Memory B cell (primary cell): ENCODE measurements around the gene PCSK5.

Experiments
- ATAC-seq: fragments of 150-1000 bp; cut with Tn5 transposase; 2 replicates; pipeline ENCODE4 v1.10.0; 2021; ENCODE audit warnings: low read depth, mild to moderate bottlenecking, moderate library complexity
- DNase-seq, 2 donors: peaks; one replicate each; pipeline ENCODE4 v3.0.0; 2022; ENCODE audit warnings: low spot score in 2 of 2
- H3K27ac Mint-ChIP-seq: one replicate; pipeline ENCODE4 v1.8.0; 2022; ENCODE audit warnings: mild to moderate bottlenecking, moderate library complexity, mixed read lengths
- H3K27me3 Mint-ChIP-seq: one replicate; pipeline ENCODE4 v1.8.0; 2022; ENCODE audit warnings: mixed read lengths
- H3K36me3 Mint-ChIP-seq: one replicate; pipeline ENCODE4 v1.8.0; 2022; ENCODE audit warnings: mild to moderate bottlenecking, mixed read lengths
- H3K4me1 Mint-ChIP-seq: one replicate; pipeline ENCODE4 v1.8.0; 2022; ENCODE audit warnings: mixed read lengths
- H3K4me3 Mint-ChIP-seq: one replicate; pipeline ENCODE4 v1.8.0; 2022; ENCODE audit warnings: mild to moderate bottlenecking, moderate library complexity, mixed read lengths
- H3K9me3 Mint-ChIP-seq: one replicate; pipeline ENCODE4 v1.8.0; 2022; ENCODE audit warnings: mixed read lengths

PCSK5 gene

GRCh38 chr9:76092572-76092971 is 202.1 kb downstream of the PCSK5 start:
- H3K9me3 Mint-ChIP-seq = no peaks in the 10 kb centered on the region
- no peaks in the 10 kb centered on the region for H3K4me1 Mint-ChIP-seq

GRCh38 chr9:76095585-76095984 is 205.1 kb downstream of the PCSK5 start:
- Mint-ChIP-seq H3K36me3 (no peaks in the 10 kb centered on the region), H3K27ac (no peak overlapping the region), H3K4me1 (no peaks in the 10 kb centered on the region), H3K27me3 (no peaks in the 10 kb centered on the region), H3K9me3 (no peaks in the 10 kb centered on the region), H3K4me3 (no peak overlapping the region)
- ATAC-seq (no peak), DNase-seq (no peak)

More at GRCh38 chr9:76092572-76092971, 202.1 kb downstream of the PCSK5 start:
- Mint-ChIP-seq H3K27ac (no peak overlapping the region), H3K36me3 (no peaks in the 10 kb centered on the region), H3K4me3 (no peak overlapping the region), H3K27me3 (peaks cover 1% of the 10 kb centered on the region)
- ATAC-seq (no peak), DNase-seq (no peak)

DNA sequence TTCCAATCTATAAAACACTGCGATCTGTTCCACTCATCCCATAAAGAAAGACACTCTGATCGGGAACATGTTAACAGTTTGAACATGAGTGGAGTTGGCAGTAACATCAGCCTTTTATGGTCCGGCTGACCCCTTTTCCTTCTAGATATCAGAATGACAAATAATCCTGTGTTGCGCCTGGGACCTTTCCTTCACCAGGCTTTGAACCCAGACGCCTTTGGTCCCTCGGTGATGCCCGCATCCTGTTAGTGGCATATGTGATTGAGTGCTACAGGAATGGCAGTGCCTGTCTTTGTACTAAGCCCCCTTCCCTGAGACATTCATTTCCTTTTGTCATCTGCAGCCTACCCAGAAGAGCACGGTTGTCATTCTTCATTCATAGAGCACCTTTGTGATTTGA is 209.0 kb downstream of the PCSK5 start:
- no peak overlapping the region for H3K4me3 Mint-ChIP-seq
- no peaks in the 10 kb centered on the region for H3K27me3 Mint-ChIP-seq
- no peaks in the 10 kb centered on the region for H3K4me1 Mint-ChIP-seq
- H3K9me3 Mint-ChIP-seq = no peaks in the 10 kb centered on the region
- no peaks in the 10 kb centered on the region for H3K36me3 Mint-ChIP-seq
- DNase-seq = no peak
- no peak for ATAC-seq
- no peak overlapping the region for H3K27ac Mint-ChIP-seq

- no peak overlapping the region for H3K27ac Mint-ChIP-seq
- no peaks in the 10 kb centered on the region for H3K9me3 Mint-ChIP-seq
- no peaks in the 10 kb centered on the region for H3K4me1 Mint-ChIP-seq
- no peaks in the 10 kb centered on the region for H3K36me3 Mint-ChIP-seq
- H3K4me3 Mint-ChIP-seq = no peak overlapping the region
- no peaks in the 10 kb centered on the region for H3K27me3 Mint-ChIP-seq
- DNase-seq (no peak), ATAC-seq (no peak)
Measured at GRCh38 chr9:76101075-76101474, 210.6 kb downstream of the PCSK5 start.

GRCh38 chr9:76101491-76101890 is 211.0 kb downstream of the PCSK5 start:
- no peak for DNase-seq
- Mint-ChIP-seq H3K27me3 (no peaks in the 10 kb centered on the region), H3K9me3 (no peaks in the 10 kb centered on the region), H3K4me1 (no peaks in the 10 kb centered on the region), H3K4me3 (no peak overlapping the region), H3K36me3 (no peaks in the 10 kb centered on the region), H3K27ac (no peak overlapping the region)
- ATAC-seq = no peak

GRCh38 chr9:76101947-76102346 is 211.5 kb downstream of the PCSK5 start:
- Mint-ChIP-seq H3K27me3 (no peaks in the 10 kb centered on the region), H3K4me3 (no peak overlapping the region), H3K36me3 (no peaks in the 10 kb centered on the region), H3K4me1 (no peaks in the 10 kb centered on the region), H3K9me3 (no peaks in the 10 kb centered on the region), H3K27ac (no peak overlapping the region)
- DNase-seq (no peak), ATAC-seq (no peak)

GRCh38 chr9:76103531-76104315 is 213.2 kb downstream of the PCSK5 start:
- DNase-seq (no peak), ATAC-seq (no peak)
- Mint-ChIP-seq H3K4me3 (no peak overlapping the region), H3K9me3 (no peaks in the 10 kb centered on the region), H3K27me3 (no peaks in the 10 kb centered on the region), H3K36me3 (no peaks in the 10 kb centered on the region), H3K4me1 (no peaks in the 10 kb centered on the region), H3K27ac (no peak overlapping the region)

- DNase-seq (no peak), ATAC-seq (no peak)
- H3K36me3 Mint-ChIP-seq = no peaks in the 10 kb centered on the region
- H3K27me3 Mint-ChIP-seq = no peaks in the 10 kb centered on the region
- no peak overlapping the region for H3K4me3 Mint-ChIP-seq
- no peaks in the 10 kb centered on the region for H3K4me1 Mint-ChIP-seq
- no peaks in the 10 kb centered on the region for H3K9me3 Mint-ChIP-seq
- H3K27ac Mint-ChIP-seq = no peak overlapping the region
Measured at GRCh38 chr9:76107482-76107881, 217.0 kb downstream of the PCSK5 start.

GRCh38 chr9:76109953-76110352 is 219.5 kb downstream of the PCSK5 start:
- no peak overlapping the region for H3K27ac Mint-ChIP-seq
- no peak overlapping the region for H3K4me3 Mint-ChIP-seq
- ATAC-seq (no peak), DNase-seq (no peak)
- no peaks in the 10 kb centered on the region for H3K36me3 Mint-ChIP-seq
- H3K27me3 Mint-ChIP-seq = no peaks in the 10 kb centered on the region
- no peaks in the 10 kb centered on the region for H3K9me3 Mint-ChIP-seq
- no peaks in the 10 kb centered on the region for H3K4me1 Mint-ChIP-seq

- Mint-ChIP-seq H3K4me3 (no peak overlapping the region), H3K36me3 (no peaks in the 10 kb centered on the region), H3K9me3 (no peaks in the 10 kb centered on the region), H3K27me3 (no peaks in the 10 kb centered on the region), H3K4me1 (no peaks in the 10 kb centered on the region), H3K27ac (no peak overlapping the region)
- no peak for DNase-seq
- no peak for ATAC-seq
Measured at GRCh38 chr9:76112151-76112550, 221.7 kb downstream of the PCSK5 start.

- DNase-seq = no peak
- no peaks in the 10 kb centered on the region for H3K27me3 Mint-ChIP-seq
Measured at GRCh38 chr9:76114144-76114543, 223.7 kb downstream of the PCSK5 start.

GRCh38 chr9:76115396-76115795 is 224.9 kb downstream of the PCSK5 start:
- Mint-ChIP-seq H3K9me3 (no peaks in the 10 kb centered on the region), H3K4me3 (no peak overlapping the region), H3K36me3 (no peaks in the 10 kb centered on the region), H3K4me1 (no peaks in the 10 kb centered on the region), H3K27ac (no peak overlapping the region), H3K27me3 (no peaks in the 10 kb centered on the region)
- DNase-seq = no peak
- ATAC-seq = no peak

More at GRCh38 chr9:76114144-76114543, 223.7 kb downstream of the PCSK5 start:
- H3K36me3 Mint-ChIP-seq = no peaks in the 10 kb centered on the region
- H3K9me3 Mint-ChIP-seq = no peaks in the 10 kb centered on the region
- H3K27ac Mint-ChIP-seq = no peak overlapping the region
- no peak for ATAC-seq
- H3K4me1 Mint-ChIP-seq = no peaks in the 10 kb centered on the region
- no peak overlapping the region for H3K4me3 Mint-ChIP-seq

DNA sequence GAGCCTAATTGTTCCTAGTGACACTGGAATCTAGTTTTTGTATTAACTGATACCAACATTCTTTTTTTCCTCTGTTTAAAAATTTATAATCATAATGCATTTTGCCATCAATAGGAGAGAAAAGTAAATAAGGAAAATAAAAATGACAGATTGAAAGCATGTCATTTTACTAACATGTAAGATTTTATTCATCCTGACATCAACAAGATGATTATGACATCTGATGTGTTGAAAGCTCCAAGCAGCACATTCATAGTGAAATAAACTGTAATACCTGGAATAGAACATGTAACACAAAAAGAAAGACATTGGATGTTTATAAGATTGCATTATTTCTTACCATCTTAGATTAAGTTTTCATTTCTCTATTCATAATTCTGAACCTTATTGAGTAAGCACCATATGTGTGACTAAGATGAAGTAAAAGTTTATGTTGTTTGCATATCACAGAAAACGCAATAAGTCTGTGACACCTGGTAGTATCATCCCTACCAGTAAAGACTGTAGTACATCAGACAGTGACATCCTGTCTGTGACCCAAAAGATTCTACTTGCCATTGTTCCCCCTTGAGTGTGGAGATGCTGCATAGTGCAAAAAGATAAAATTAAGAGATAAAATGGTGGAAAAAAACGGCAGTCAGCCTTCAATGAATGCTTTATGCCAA is 225.6 kb downstream of the PCSK5 start:
- no peak overlapping the region for H3K27ac Mint-ChIP-seq
- no peak overlapping the region for H3K4me3 Mint-ChIP-seq
- ATAC-seq = no peak
- no peaks in the 10 kb centered on the region for H3K27me3 Mint-ChIP-seq
- H3K36me3 Mint-ChIP-seq = no peaks in the 10 kb centered on the region
- H3K4me1 Mint-ChIP-seq = no peaks in the 10 kb centered on the region
- no peaks in the 10 kb centered on the region for H3K9me3 Mint-ChIP-seq
- no peak for DNase-seq

DNA sequence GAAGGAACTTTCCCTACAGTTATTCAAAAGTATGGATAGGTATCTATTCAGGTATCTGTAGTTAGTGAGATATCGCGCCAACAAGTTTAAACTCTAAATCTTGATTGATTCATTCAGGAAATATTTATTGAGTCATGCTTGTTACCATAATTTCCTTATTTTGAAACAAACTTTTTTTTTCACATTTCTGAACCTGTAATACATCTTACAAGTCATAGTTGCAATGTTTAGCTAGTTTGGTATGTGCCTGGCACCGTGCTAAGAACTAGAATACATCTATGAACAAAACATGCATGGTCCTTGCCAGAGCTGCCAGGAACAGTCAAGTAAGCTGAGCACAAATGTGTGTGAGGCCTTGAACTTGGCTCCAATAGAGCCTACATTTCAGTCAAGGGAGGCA is 226.4 kb downstream of the PCSK5 start:
- Mint-ChIP-seq H3K27me3 (no peaks in the 10 kb centered on the region), H3K27ac (no peak overlapping the region), H3K9me3 (no peaks in the 10 kb centered on the region), H3K4me1 (no peaks in the 10 kb centered on the region), H3K36me3 (no peaks in the 10 kb centered on the region), H3K4me3 (no peak overlapping the region)
- DNase-seq (no peak), ATAC-seq (no peak)

DNA sequence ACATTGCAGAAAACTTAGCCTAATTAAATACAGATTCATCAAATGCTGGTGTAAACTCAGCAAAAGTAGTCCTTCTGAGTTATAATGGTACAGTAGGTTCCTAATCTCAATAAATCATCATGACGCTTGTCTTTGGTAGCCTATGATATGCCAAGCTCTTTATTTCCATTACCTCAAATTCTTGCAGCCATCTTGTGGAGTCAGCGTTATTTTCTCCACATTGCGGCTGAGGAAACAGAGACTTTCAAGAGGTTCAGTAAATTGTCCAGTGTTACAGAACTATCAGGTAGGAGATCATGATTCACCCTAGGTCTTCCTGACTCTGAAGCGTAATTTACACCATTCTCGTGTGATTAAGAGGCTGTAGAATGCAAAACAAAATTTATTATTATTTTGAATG is 237.2 kb downstream of the PCSK5 start:
- Mint-ChIP-seq H3K27ac (no peak overlapping the region), H3K36me3 (no peaks in the 10 kb centered on the region), H3K27me3 (peaks cover 2% of the 10 kb centered on the region), H3K9me3 (peaks cover 2% of the 10 kb centered on the region), H3K4me3 (no peak overlapping the region), H3K4me1 (no peaks in the 10 kb centered on the region)
- DNase-seq (no peak), ATAC-seq (no peak)
